EL (cell line): ENCODE results near the gene SCNN1B.
"Not testable (repeated sequence)": the region's sequence is repeated elsewhere in the genome, so short reads cannot be mapped to it uniquely, and the experiment has no call there.

Source experiments
- DNase-seq: peaks from one replicate; pipeline ENCODE4 v3.0.0-alpha.2; 2016

The SCNN1B gene

DNA sequence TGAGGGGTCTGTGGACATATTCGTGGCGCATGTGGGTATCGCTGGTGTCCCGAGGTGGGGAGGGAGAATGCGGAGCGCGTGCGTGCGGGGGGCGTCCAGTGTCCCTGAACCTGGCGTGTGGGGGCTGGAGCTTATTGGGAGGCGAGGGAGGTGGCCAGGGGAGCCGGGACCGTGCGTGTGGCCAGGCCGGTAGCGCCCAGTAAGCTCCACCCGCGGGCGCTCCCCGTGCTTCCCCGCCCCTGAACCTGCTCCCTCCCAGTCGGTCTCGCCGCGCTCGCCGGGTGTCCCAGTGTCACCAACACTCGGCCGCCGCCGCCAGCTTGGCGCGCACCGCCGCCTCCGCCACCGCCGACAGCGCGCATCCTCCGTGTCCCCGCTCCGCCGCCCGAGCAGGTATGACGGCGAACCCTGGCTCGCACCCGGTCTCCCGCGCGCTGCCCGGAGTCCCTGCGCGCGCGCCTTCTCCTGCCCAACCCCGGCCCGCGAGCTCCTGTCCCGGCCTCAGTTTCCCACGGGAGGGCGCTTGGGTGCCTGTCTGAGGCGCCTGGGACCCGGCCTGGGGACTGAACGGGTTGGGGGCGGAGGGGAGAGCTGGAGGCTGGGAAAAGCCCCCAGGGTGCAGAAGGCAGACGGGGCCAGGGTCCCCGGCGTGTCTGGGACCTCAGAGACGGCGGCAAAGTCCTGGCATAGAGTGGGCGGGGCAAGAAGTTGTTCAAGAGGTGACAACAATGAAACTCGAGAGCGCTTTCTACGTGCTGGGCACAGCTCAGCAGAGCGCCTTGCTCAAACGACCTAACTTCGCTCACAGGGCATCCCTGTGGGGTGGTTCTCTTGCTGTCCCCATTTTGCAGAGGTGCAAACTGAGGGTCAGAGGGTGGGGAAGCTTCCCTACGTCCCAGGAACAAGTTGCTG is at the start of gene SCNN1B:
Gene SCNN1B, plus strand, starts transcription at position 258 of the 912 bp plus-strand sequence. CDS start 46,298 bp downstream, outside the sequence.
- DNase-seq = no peak

GRCh38 chr16:23252310-23252709 is 49.8 kb upstream of the SCNN1B start:
- no peak for DNase-seq

DNA sequence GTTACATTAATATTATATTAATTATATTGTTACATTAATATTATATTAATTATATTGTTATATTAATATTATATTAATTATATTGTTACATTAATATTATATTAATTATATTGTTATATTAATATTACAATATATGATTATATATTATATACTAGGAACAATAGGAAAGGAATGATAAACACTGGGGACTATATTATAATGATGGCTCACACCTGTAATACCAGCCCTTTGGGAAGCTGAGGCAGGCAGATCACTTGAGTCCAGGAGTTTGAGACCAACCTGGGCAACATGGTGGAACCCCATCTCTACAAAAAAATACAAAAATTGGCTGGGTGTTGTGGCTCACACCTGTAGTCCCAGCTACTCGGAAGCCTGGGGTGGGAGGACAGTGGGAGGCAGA is 48.5 kb upstream of the SCNN1B start:
- not testable (repeated sequence) for DNase-seq

DNA sequence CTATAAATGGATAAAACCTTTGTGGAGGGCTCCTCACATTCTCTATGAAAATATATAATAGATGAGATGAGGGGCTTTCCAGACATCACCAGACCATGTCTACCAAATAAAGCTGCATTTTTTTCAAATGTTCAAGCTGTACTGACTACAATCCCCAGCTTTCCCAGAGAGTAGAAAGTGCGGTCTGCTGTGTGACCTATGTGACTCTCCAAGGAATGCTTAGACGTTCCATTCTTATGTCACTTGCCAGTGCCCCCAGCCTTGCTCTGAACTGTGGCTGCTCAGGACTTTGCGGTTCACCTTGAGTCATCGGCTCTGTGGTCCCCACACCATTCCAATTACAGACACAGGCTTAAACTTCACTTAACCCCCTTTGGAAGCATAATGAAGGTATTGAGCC is 47.8 kb upstream of the SCNN1B start:
- peak; percentile 66 for DNase-seq

DNA sequence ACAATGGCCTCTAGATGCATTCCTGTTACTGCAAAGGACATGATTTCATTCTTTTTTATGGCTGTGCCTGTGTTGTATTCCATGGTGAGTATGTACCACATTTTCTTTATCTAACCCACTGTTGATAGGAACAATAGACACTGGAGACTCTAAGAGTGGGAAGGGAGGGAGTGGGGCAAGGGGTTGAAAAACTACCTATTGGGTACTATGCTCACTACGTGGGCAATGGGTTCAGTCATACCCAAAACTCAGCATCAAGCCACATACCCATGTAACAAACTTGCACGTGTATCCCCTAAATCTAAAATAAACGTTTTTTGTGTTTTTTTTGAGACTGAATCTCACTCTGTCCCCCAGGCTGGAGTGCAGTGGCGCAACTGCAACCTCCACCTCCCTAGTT is 47.1 kb upstream of the SCNN1B start:
- no peak for DNase-seq

DNA sequence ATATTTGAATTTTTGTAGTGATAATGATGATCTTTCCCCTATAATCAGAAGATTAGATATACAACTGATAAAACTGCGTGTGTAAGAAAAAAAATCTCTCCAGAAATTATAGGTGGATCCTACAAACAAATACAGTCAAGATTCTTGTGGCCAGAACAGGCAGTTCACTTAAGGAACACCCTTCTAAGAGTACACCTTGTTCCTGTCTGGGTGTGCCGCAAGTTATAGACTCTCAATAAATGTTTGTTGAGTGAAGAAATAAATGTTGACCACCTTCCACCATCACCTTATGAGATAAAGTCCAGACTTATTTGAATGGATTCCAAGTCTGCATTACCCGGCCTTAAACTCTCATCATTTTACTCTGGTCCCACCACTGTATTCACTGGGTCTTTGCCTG is 45.7 kb upstream of the SCNN1B start:
- no peak for DNase-seq

DNA sequence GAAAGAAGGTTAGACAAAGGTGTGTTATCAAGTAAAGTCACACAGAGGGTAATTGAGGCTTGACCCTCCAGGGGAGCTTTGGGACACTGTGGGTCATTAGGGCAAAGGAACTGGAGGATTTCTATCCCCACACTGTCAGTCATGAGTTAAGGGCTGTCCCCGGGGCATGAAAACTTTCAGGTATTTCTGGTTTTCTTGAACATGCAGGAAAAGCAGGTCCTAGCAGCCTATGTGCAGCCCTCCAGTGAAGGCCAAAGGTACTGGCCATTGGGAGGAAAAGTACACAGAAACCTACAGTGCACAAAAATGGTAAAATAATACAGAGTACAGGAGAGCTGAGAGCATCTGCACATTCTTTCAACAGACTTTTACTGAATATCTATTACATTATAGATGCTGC is 44.4 kb upstream of the SCNN1B start:
- no peak for DNase-seq

GRCh38 chr16:23258919-23259237 is 43.2 kb upstream of the SCNN1B start:
- DNase-seq = no peak

DNA sequence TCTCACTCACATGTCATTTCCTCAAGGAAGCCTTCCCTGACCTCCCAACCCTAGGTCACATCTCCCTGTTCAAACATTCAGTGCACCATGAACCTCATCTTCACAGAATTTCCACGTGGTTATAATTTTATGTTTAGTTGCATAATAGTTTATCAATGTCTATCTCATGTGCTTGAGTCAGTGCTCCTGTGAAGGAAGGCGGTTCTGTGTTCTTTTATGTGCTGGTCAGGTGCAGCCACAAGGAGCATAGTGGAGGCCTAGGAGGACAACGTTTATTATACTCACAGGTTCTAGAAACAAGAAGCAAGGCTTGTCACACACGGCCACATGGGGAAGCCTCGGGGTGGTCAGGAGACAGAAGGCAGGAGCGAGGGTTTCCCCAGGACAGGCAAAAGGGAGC is 34.5 kb upstream of the SCNN1B start:
- DNase-seq = no peak

- DNase-seq = no peak
Observed at GRCh38 chr16:23268561-23268960, 33.5 kb upstream of the SCNN1B start.

- DNase-seq = peak; percentile 2
Observed at GRCh38 chr16:23269248-23269953, 32.7 kb upstream of the SCNN1B start.

DNA sequence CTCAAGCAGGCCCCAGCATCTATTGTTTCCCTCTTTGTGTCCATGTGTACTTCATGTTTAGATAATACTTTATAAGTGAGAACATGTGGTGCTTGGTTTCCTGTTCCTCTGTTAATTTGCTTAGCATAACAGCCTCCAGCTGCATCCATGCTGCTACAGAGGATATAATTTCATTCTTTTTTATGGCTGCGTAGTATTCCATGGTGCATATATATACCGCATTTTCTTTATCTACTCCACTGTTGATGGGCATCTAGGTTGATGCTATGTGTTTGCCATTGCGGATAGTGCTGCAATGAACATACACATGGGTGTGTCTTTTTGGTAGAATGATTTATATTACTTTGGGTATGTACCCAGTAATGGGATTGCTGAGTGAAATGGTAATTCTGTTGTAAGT is 31.4 kb upstream of the SCNN1B start:
- DNase-seq = no peak

DNA sequence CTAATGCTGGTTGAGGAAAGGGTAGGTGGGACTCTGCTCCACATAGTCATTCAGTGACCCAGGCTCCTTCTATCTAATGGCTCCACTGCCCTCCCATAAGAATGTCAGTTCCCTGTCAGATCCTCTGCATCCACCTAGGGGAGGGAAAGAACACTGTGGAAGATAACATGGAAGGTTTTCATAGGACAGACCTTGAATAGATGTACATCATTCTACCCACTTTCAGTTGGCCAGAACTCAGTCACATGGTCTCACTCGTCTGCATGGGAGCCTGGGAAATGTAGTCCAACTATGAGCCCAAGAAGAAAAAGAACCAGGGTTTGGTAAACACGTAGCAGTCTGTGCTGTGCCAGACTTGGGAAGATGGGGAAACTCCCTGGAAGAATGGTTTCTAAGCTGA is 27.1 kb upstream of the SCNN1B start:
- DNase-seq = no peak

GRCh38 chr16:23276821-23277220 is 25.3 kb upstream of the SCNN1B start:
- no peak for DNase-seq

DNA sequence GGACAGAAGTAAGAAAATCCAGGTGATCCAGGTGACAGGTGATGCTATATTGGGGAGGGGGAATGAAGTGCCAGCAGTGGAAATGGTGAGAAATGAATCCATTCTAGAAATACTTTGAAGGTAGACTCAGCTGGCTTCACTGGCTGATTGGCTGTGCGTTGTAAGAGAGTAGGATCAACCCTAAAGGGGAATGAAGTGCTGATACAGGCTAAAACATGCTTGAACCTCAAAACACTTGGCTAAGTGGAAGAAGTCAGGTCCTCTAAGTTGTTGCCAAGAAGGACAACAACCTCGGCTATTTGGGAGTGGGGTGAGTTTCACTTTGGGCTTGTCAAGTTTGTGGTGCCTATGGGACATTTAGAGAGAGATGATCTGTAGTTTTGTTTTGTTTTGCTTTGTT is 24.1 kb upstream of the SCNN1B start:
- DNase-seq = no peak

DNA sequence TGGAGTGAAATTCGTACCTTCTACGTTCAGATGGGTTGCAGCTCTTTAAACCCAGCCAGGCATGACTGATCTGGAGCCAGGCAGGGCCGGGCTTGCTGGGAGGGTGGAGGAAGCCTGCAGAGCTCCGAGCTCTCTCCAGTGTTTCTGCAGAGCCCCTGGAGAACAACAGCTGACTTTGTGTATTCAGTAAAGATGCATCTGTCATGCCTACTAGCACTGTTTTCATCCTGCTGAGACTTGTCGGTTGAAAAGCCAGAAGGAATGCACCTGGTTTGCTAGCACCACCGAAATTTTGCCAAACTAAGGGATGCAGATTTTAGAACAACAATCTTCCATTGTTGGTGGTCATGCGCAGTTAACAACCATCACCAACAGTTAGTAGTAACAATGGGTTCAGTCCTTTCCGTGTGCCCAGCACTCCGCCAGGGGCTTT is 22.4 kb upstream of the SCNN1B start:
- no peak for DNase-seq

DNA sequence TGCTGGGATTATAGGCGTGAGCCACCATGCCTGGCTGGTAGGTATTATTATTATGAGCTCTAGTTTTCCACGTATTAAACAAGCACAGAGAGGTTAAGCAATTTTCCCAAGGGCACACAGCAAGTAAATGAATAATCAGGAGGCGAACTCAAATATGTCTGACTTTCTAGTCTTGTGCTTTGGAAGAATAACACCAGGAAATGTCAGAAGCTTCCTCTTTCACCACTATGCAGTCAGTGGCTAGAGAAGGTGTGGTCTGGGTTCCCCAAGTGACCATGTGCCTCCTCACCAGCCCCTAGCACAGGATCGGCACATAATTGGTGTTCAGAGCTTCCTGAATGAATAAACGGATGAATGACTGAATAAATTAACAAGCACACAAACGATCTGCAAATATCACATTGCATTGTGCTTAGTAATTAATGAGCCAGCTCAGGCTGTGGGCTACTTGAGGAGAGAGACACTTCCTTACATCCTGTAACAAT is 21.6 kb upstream of the SCNN1B start:
- DNase-seq = peak; percentile 10

DNA sequence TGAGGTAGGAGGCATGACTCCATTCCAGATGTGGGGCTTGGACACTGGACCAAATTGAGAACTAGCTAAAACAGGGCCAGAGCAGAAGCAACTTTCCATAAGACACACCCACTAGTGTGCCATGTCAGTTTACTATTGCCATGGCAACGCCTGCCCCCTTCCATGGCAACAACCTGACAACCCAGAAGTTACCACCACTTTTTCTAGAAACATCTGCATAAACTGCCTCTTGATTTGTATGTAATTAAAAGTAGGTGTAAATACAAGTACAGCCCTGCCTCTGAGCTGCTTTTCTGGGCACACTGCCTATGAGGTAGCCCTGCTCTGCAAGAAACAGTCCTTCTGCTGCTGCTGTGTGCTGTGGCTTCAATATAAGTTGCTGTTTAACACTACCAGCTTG is 19.5 kb upstream of the SCNN1B start:
- DNase-seq = no peak

- no peak for DNase-seq
Observed at GRCh38 chr16:23283571-23283970, 18.5 kb upstream of the SCNN1B start.

- DNase-seq = no peak
Observed at GRCh38 chr16:23284584-23284983, 17.5 kb upstream of the SCNN1B start.

DNA sequence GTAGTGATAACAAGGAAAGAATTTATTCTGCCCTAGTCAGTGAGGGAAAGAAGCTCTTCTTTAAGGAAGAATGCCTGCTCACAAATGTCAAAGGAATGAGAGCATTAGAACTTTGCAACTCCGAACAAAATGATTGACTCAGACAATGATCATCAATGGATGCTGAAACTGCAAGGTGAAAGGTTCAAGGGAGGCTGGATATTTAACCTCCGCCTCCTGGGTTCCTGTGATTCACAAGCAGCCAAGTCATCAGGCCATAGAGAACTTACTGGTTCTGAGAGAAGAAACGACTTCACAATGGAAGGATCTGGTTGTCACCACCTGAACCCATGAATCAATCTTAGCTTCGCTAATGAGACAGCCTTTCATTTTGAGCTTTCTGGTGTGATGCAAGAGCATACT is 16.0 kb upstream of the SCNN1B start:
- peak; percentile 65 for DNase-seq

- DNase-seq = no peak
Observed at GRCh38 chr16:23288209-23288608, 13.9 kb upstream of the SCNN1B start.

GRCh38 chr16:23288726-23289512 is 13.2 kb upstream of the SCNN1B start:
- DNase-seq = no peak
